ENCODE data around the gene MKLN1. TPM values are rescaled to one million over a fixed set of nuclear protein-coding genes. Genes with fewer than 3 reads are reported as not detected.
A peak's percentile ranks its signal among the peaks of the same experiment; 100 is the strongest.

Gene MKLN1
- total RNA-seq, 1 donor from 2014 or later = 66.0 TPM

GRCh38 chr7:131499801-131500200, 172.1 kb downstream of the MKLN1 start:
- Histone ChIP-seq H3K4me1 (peaks cover 13% of the 10 kb centered on the region), H3K27me3 (no peaks in the 10 kb centered on the region), H3K36me3 (peaks cover 33% of the 10 kb centered on the region), H3K9me3 (no peaks in the 10 kb centered on the region), H3K27ac (no peak overlapping the region), H3K4me3 (no peak overlapping the region)
- ATAC-seq = no peak
- DNase-seq = no peak
- TF ChIP-seq CTCF (IDR thresholded peaks at IDR 0.05) = no peak
- intact Hi-C loops (cut with DNase I) = no loop called here

- Histone ChIP-seq H3K36me3 (peaks cover 37% of the 10 kb centered on the region), H3K4me3 (no peak overlapping the region), H3K27me3 (no peaks in the 10 kb centered on the region), H3K4me1 (peaks cover 13% of the 10 kb centered on the region), H3K9me3 (no peaks in the 10 kb centered on the region), H3K27ac (no peak overlapping the region)
- intact Hi-C loops (cut with DNase I) = no loop called here
- TF ChIP-seq CTCF (IDR thresholded peaks at IDR 0.05) = no peak
- ATAC-seq = no peak
- no peak for DNase-seq
Measured at GRCh38 chr7:131500357-131500756, 172.7 kb downstream of the MKLN1 start.

GRCh38 chr7:131501422-131501821, 173.7 kb downstream of the MKLN1 start:
- intact Hi-C loops (cut with DNase I) = no loop called here
- DNase-seq (no peak), ATAC-seq (no peak)
- H3K27ac ChIP-seq = no peak overlapping the region
- H3K4me1 ChIP-seq = peaks cover 13% of the 10 kb centered on the region
- H3K4me3 ChIP-seq = no peak overlapping the region
- TF ChIP-seq CTCF (IDR thresholded peaks at IDR 0.05) = no peak
- no peaks in the 10 kb centered on the region for H3K9me3 ChIP-seq
- no peaks in the 10 kb centered on the region for H3K27me3 ChIP-seq
- H3K36me3 ChIP-seq = peaks cover 45% of the 10 kb centered on the region

GRCh38 chr7:131501930-131502685, 174.4 kb downstream of the MKLN1 start:
- H3K27me3 ChIP-seq = no peaks in the 10 kb centered on the region
- H3K36me3 ChIP-seq = peaks cover 38% of the 10 kb centered on the region
- H3K4me1 ChIP-seq = peaks cover 13% of the 10 kb centered on the region
- DNase-seq (no peak), ATAC-seq (no peak)
- no peak for TF ChIP-seq CTCF (IDR thresholded peaks at IDR 0.05)
- no peaks in the 10 kb centered on the region for H3K9me3 ChIP-seq
- intact Hi-C loops (cut with DNase I) = no loop called here
- H3K4me3 ChIP-seq = no peak overlapping the region
- no peak overlapping the region for H3K27ac ChIP-seq

GRCh38 chr7:131502810-131503508, 175.3 kb downstream of the MKLN1 start:
- no peak overlapping the region for H3K4me3 ChIP-seq
- no peak for TF ChIP-seq CTCF (IDR thresholded peaks at IDR 0.05)
- no peak for DNase-seq
- intact Hi-C loops (cut with DNase I) = no loop called here
- ATAC-seq = peak; percentile 18
- no peaks in the 10 kb centered on the region for H3K27me3 ChIP-seq
- no peaks in the 10 kb centered on the region for H3K9me3 ChIP-seq
- H3K27ac ChIP-seq = no peak overlapping the region
- H3K36me3 ChIP-seq = peaks cover 30% of the 10 kb centered on the region
- H3K4me1 ChIP-seq = peaks cover 17% of the 10 kb centered on the region
